BE2C (cell line): ENCODE results near the gene ZCCHC13.

ENCODE experiments used
- DNase-seq: peaks from one replicate; pipeline ENCODE4 v3.0.0-alpha.2; 2020
- H3K27me3 ChIP-seq: fragments of 250-450 bp; sonication (Bioruptor Pico); 2 replicates; pipeline ENCODE4 v1.5.1; 2020; ENCODE audit warnings: mild to moderate bottlenecking
- H3K36me3 ChIP-seq: fragments of 250-450 bp; sonication (Bioruptor Pico); 2 replicates; pipeline ENCODE4 v1.5.1; 2020; ENCODE audit warnings: mild to moderate bottlenecking
- H3K4me1 ChIP-seq: fragments of 250-450 bp; sonication (Bioruptor Pico); 2 replicates; pipeline ENCODE4 v1.5.1; 2020
- H3K4me3 ChIP-seq: 2 replicates; pipeline ENCODE4 v1.5.1; 2011; ENCODE audit warnings: low read depth, low read length
- H3K9me3 ChIP-seq: fragments of 250-450 bp; sonication (Bioruptor Pico); 2 replicates; pipeline ENCODE4 v1.5.1; 2020
- CTCF ChIP-seq: IDR thresholded peaks from 2 replicates; pipeline ENCODE4 v1.5.1; 2012; ENCODE audit warnings: mild to moderate bottlenecking, low read depth, low read length

ZCCHC13 gene

GRCh38 chrX:74291577-74291963 is 12.4 kb upstream of the ZCCHC13 start:
- peaks cover 9% of the 10 kb centered on the region; the same call in 1 of the 2 replicates for H3K36me3 ChIP-seq
- H3K9me3 ChIP-seq = no peaks in the 10 kb centered on the region
- H3K4me3 ChIP-seq = peak overlapping the region; percentile 93
- H3K4me1 ChIP-seq = no peaks in the 10 kb centered on the region
- no peak for DNase-seq
- H3K27me3 ChIP-seq = no peaks in the 10 kb centered on the region
- no peak for TF ChIP-seq CTCF

GRCh38 chrX:74291964-74292807 is 11.8 kb upstream of the ZCCHC13 start:
- peak; percentile 86 for DNase-seq
- Histone ChIP-seq H3K4me3 (peak overlapping the region; percentile 93), H3K36me3 (peaks cover 5% of the 10 kb centered on the region; the same call in 1 of the 2 replicates), H3K27me3 (no peaks in the 10 kb centered on the region), H3K4me1 (no peaks in the 10 kb centered on the region), H3K9me3 (no peaks in the 10 kb centered on the region)
- TF ChIP-seq CTCF = peak; percentile 14; the same call in 1 of the 2 replicates

- TF ChIP-seq CTCF = no peak; the same call in 1 of the 2 replicates
- Histone ChIP-seq H3K36me3 (peaks cover 4% of the 10 kb centered on the region; the same call in 1 of the 2 replicates), H3K27me3 (no peaks in the 10 kb centered on the region), H3K4me1 (no peaks in the 10 kb centered on the region), H3K4me3 (peak overlapping the region; percentile 93), H3K9me3 (no peaks in the 10 kb centered on the region)
- no peak for DNase-seq
These were observed 11.2 kb upstream of the ZCCHC13 start for GRCh38 chrX:74292808-74293123.

- Histone ChIP-seq H3K36me3 (peaks cover 4% of the 10 kb centered on the region; the same call in 1 of the 2 replicates), H3K4me3 (peak overlapping the region; percentile 93), H3K27me3 (no peaks in the 10 kb centered on the region), H3K9me3 (no peaks in the 10 kb centered on the region), H3K4me1 (no peaks in the 10 kb centered on the region)
- peak; percentile 80 for DNase-seq
- TF ChIP-seq CTCF = no peak
These were observed 10.5 kb upstream of the ZCCHC13 start for GRCh38 chrX:74293343-74293946.

GRCh38 chrX:74295101-74295500 is 8.9 kb upstream of the ZCCHC13 start:
- no peak overlapping the region for H3K4me3 ChIP-seq

More at GRCh38 chrX:74295101-74295500, 8.9 kb upstream of the ZCCHC13 start:
- no peak for DNase-seq
- peaks cover 4% of the 10 kb centered on the region; the same call in 1 of the 2 replicates for H3K36me3 ChIP-seq
- no peaks in the 10 kb centered on the region for H3K9me3 ChIP-seq
- no peak for TF ChIP-seq CTCF
- no peaks in the 10 kb centered on the region for H3K27me3 ChIP-seq
- H3K4me1 ChIP-seq = no peaks in the 10 kb centered on the region
